HepG2 (cell line): Measurements from ENCODE around the gene LTB4R2.
A peak's percentile ranks its signal among the peaks of the same experiment; 100 is the strongest.

Source experiments
- ARID5B ChIP-seq: IDR thresholded peaks from 2 replicates; pipeline ENCODE4 v1.4.0; 2020; ENCODE audit warnings: mild to moderate bottlenecking, missing genetic modification reagents
- CEBPB ChIP-seq: IDR thresholded peaks from 2 replicates; pipeline ENCODE4 v1.6.1; 2011; ENCODE audit warnings: low read depth, low read length, improper control_type of control experiment, borderline replicate concordance
- CTCF ChIP-seq: sonication (generic); formaldehyde crosslinking; IDR thresholded peaks from 2 replicates; pipeline ENCODE4 v1.5.0; 2020; ENCODE audit warnings: mild to moderate bottlenecking, missing genetic modification reagents, moderate library complexity
- JUNB ChIP-seq: sonication (generic); formaldehyde crosslinking; IDR thresholded peaks from 2 replicates; pipeline ENCODE4 v1.8.0; 2022; ENCODE audit warnings: missing genetic modification reagents, mild to moderate bottlenecking, borderline replicate concordance
- NFIC ChIP-seq: IDR thresholded peaks from 2 replicates; pipeline ENCODE4 v1.6.1; 2012; ENCODE audit warnings: mild to moderate bottlenecking, low read length, inconsistent platforms
- STAT6 ChIP-seq: sonication (generic); formaldehyde crosslinking; IDR thresholded peaks from 2 replicates; pipeline ENCODE4 v1.4.0; 2020; ENCODE audit warnings: missing genetic modification reagents, mild to moderate bottlenecking, borderline replicate concordance
- ZFX ChIP-seq: sonication (generic); formaldehyde crosslinking; IDR thresholded peaks from 2 replicates; pipeline ENCODE4 v1.4.0; 2020; ENCODE audit warnings: mild to moderate bottlenecking, low read depth, missing genetic modification reagents, moderate library complexity
- ZNF841 ChIP-seq: sonication (generic); formaldehyde crosslinking; IDR thresholded peaks from 2 replicates; pipeline ENCODE4 v1.8.1; 2023; ENCODE audit warnings: missing genetic modification reagents, borderline replicate concordance
- TF ChIP-seq, protein P1 (sequence below): IDR thresholded peaks from 2 replicates; pipeline ENCODE4 v1.6.1; 2012; ENCODE audit warnings: low read depth, low read length, improper control_type of control experiment

- TF ChIP-seq STAT6 (CRISPR knock-in tag) = no peak
- TF ChIP-seq NFIC = no peak
- TF ChIP-seq ZFX = no peak
- TF ChIP-seq ARID5B (CRISPR knock-in tag) = no peak
- TF ChIP-seq, protein P1, sequence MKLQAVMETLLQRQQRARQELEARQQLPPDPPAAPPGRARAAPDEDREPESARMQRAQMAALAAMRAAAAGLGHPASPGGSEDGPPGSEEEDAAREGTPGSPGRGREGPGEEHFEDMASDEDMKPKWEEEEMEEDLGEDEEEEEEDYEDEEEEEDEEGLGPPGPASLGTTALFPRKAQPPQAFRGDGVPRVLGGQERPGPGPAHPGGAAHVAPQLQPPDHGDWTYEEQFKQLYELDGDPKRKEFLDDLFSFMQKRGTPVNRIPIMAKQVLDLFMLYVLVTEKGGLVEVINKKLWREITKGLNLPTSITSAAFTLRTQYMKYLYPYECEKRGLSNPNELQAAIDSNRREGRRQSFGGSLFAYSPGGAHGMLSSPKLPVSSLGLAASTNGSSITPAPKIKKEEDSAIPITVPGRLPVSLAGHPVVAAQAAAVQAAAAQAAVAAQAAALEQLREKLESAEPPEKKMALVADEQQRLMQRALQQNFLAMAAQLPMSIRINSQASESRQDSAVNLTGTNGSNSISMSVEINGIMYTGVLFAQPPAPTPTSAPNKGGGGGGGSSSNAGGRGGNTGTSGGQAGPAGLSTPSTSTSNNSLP = no peak
- TF ChIP-seq CTCF (CRISPR knock-in tag) = no peak
- TF ChIP-seq CEBPB = peak; percentile 58; the same call in 1 of the 2 replicates
- TF ChIP-seq JUNB (CRISPR knock-in tag) = no peak
- no peak for TF ChIP-seq ZNF841
Observed at GRCh38 chr14:24353559-24354481, 43.9 kb downstream of the LTB4R2 start.
